GOT3 (cell line): ENCODE data around the gene RCVRN.

Experiments used
- DNase-seq: peaks from one replicate; lab custom pipeline; 2025; ENCODE audit warnings: mixed read lengths; lab: John Stamatoyannopoulos, UW

The RCVRN gene

GRCh38 chr17:9905078-9905415, at the start of gene RCVRN:
Gene RCVRN (minus strand): TSS chr17:9905271. CDS start chr17:9905180, 91 bp downstream.
- no peak for DNase-seq

DNA sequence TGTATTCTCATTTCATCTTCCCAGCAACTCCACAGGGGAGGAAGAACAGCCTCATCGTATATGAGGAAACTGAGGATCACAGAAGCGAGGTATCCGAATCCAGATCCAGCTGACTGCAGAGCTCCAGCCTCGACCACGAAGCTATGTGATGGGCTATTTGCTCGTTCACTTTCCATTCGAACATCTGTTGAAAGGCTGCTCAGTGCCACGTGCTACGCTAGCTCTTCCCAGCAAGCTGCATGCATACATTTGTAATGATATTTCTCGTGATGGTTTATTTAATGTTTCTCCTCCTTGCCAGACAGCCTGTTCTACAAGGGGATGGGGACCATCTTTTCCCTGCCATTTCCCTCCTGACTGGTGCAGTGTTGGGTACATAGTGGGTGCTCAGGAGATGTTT, 48.4 kb upstream of the RCVRN start:
- no peak for DNase-seq

DNA sequence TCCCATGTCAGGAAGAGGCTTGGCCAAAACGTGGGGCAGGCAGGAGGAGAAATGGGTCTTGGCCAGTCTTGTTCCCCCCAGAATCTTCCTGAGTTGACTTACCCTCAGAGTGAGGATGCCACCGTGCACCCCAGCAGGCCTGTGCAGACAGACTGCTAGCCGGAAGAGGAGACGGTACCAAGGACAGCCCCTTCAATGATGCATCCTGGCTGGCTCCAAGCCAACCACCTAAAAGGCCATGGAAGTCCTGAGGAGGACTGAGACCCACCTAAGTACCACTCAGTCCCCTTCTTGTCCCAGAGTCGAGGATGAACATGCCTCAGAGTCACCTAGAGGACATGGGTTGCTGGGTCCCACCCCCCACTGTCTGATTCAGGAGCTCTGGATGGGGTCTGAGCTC, 46.7 kb upstream of the RCVRN start:
- DNase-seq: no peak

GRCh38 chr17:9948928-9949327, 43.9 kb upstream of the RCVRN start:
- no peak for DNase-seq

- DNase-seq: no peak
Measured at GRCh38 chr17:9944704-9945103, 39.6 kb upstream of the RCVRN start.

DNA sequence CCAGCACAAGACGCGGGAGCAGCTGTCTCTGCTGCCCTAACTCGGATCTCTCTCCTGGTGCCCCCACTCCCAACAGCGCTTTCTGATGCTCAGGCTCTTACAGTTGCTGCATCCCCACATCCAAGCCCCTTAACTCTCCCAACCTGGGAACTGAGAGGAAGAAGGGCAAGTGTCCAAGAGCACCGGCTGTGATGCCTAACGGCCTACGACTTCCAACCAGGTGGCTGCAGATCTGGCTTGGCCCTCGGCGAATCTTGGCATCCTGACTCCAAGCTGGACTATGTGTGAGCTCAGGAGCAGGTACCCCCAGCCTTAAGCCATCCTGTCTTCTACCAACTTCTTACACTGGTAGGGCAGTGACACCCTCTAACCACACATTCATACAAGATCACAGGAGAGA, 38.3 kb upstream of the RCVRN start:
- DNase-seq: no peak

DNA sequence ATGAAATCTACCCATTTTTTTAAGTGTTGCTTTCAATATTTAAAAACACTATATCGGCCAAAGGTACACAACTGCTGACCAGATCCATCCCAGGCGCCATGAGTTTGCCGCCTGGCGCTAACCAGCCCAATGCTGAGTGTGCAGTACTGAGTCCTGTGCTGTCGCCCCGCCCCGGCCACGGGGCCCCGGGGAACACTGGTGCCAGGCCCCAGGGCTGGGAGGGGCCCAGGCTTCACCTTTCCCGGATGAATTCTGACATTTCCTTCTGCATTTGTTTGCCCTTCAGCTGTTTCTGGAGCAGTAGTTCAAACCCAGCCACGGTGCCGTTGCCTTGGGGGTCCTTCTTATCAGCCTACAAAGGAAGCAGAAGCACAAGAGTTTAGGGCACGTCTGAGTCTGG, 37.8 kb upstream of the RCVRN start:
- no peak for DNase-seq

DNA sequence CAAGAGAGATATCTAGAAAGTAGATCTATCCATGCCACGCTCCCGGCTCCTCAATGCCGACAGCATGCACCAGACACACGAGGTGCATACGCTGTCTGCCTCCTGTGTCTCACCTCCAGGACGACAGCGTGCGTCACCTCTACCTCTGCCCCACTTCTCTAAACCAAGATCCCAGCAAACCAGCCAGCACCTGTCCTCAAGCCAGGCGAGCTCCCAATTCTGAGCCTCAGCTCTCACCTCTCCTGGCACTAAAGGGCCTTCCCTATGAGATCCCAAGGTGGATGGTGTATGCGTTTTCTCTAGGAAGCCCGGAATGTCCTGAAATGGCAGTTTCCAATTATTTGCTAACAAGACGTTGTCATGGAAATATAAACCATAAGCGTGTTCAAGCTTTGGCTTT, 36.2 kb upstream of the RCVRN start:
- DNase-seq: no peak

GRCh38 chr17:9940841-9941240, 35.8 kb upstream of the RCVRN start:
- DNase-seq: no peak

- no peak for DNase-seq
Measured at GRCh38 chr17:9938764-9939163, 33.7 kb upstream of the RCVRN start.

- DNase-seq: no peak
Measured at GRCh38 chr17:9937901-9938300, 32.8 kb upstream of the RCVRN start.

GRCh38 chr17:9937241-9937761, 32.2 kb upstream of the RCVRN start:
- DNase-seq: no peak

DNA sequence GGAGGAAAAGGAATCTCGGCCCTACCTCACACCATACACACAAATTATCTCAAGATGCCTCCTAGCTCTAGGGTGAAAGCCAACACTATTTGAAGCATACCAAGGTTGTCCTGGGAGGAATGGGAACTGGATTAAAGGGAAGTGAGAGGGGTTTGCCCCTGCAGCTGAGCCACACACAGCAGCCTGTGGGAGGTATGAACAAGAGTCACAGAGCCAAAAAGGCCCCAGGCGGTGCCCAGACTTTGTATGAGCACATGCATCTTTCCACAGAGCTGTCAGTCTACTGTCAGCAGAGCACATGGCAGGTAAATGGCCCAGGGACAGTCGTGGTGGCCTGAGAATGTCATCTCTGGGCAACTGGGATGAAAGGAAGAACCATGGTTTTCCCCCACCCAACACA, 31.0 kb upstream of the RCVRN start:
- DNase-seq: no peak

- no peak for DNase-seq
Measured at GRCh38 chr17:9935408-9935807, 30.3 kb upstream of the RCVRN start.

DNA sequence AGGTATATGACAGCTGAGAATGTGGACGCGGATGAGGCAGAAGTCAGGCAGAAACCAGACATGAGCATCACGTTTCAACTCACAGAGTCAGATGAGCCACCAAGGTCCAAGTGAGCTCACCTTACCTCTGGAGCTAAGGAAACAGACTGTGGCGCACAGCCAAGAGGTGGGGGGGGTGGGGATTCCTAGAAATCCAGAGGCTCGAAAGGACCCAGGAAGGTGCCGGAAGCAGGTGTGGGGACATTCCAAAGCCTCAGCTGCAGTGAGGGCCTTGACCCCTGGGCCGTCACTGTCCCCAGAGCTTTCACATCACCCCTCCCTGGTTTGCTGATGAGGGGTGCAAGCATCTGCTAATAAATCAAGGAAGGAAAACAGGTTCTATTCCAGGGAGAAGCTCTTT, 29.3 kb upstream of the RCVRN start:
- no peak for DNase-seq

DNA sequence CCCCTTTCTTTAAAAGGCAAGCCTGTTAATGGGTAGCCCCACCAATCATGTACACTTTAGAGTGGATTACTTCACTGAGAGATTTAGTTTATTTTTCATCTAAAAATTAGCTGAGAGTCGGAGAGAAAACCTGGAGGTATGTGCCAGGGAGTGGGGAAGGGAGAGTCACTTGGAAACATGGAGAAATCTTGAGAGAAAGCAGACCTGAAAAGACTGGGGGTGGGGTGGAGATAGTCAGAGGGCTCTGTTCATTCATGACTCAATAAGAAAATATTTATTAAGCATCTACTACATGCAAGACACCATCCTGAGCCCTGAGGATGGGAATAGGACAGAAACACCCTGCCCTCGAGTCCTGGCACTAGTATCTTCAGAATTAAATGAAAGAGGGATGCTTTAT, 27.4 kb upstream of the RCVRN start:
- no peak for DNase-seq

DNA sequence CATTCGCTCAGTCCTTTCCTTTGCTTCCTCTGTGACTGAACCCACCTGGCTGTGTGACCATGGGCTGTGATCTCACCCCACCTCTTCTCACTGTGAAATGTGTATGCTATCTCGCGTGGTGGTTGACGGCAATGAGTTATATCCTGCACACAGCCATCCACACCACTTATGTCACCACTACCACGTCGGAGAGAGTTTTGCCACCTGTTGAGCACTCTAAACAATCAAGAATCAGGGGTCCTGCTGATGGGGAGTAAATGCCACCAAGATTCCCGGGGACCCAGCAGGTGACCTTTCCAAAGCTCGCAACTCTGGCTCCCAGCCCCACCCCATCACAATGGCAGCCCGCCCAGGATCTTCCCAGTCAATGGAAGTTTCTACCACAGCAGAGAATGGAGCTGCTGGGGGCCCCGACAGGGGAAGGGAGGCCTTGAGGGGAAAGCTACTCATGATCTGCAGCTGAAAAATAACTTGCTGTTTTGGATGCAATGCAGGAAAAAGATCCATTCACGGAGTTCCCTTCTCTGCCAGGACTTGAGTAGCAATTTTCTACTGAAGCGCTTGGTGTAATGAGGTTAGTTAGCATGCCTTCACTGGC, 26.2 kb upstream of the RCVRN start:
- DNase-seq: no peak

- no peak for DNase-seq
Measured at GRCh38 chr17:9929871-9930270, 24.8 kb upstream of the RCVRN start.

DNA sequence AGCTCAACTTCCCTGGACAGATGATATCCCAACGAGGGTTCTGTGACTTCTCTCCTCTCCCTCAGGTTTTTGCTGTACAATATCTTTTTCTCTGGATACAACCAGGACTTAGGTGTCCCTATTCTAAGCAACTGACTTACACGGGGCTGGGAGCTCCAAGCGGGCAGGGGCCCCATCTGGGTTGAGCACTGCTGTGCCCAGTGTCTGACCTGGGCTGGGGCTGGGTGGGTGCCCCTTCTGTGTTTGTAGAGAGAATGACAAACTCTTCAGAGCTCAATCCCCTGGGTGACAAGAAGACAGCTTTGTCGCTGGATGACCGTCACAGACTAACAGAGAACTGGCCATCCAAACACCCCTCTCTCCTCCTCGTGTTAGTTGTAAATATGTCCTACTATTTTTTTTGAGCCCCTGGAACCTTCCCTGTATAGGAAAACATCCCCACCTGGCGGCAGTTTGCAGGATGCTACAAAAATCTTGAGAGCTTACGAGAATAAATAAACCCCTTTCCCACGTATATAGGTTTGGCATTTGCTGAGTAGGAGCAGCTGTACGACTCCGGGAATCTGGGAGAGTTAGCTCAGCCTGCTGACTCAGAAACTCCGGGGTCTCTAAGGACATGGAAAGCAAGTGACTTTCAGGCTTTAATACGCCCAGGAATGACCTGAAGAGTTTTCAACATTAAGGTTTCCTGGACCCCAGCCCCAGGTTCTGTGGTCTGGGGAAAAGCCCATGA, 23.7 kb upstream of the RCVRN start:
- no peak for DNase-seq

DNA sequence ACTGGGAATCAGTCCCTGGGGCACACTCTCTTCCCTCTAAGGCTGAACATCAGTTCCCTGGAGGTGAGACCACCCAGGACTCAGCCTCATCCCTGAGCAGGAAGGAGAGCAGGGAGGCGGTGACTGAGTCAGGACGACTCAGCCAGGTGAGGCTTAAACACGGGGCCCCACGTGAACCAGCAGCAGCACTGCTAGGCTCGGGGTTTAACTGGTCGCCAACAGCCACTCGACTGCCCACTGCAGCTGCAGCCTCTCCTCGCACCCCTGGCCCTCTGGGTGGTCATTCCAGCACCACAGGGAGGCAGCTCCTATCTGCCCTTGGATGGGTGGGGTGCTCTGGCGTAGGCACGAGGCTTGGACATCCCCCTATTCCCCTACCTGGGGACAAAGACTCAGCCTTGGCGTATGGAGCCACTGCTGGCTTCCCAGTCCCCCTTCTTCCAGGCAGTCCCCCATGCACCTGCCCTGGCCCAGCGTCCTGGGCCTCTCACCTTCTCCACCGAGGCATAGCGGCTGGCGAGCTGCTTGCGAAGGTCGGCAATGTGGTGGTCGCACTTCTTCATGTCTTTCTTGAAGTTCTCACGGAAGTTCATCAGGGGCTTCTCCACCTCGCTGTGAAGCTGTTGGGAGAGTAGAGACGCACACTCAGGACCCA, 21.2 kb upstream of the RCVRN start:
- DNase-seq: no peak

- DNase-seq: no peak
Measured at GRCh38 chr17:9925457-9925856, 20.4 kb upstream of the RCVRN start.

- DNase-seq: no peak
Measured at GRCh38 chr17:9924735-9925191, 19.7 kb upstream of the RCVRN start.
